HCT116 (cell line): ENCODE data around the gene APC2. TPM values are rescaled to one million over a fixed set of nuclear protein-coding genes. Genes with fewer than 3 reads are reported as not detected.
A peak's percentile ranks its signal among the peaks of the same experiment; 100 is the strongest.

Experiments used
- ATAC-seq: fragments of 200-7000 bp; cut with Tn5 transposase; 2 replicates; pipeline ENCODE4 v1.9.1; 2020; ENCODE audit warnings: mild to moderate bottlenecking, moderate library complexity
- BruUV-seq: library from RNA; stranded (reverse); fragments of 400-500 nt; replicated peaks from 2 replicates; lab custom pipeline; 2021; lab: Mats Ljungman, UMichigan
- CTCF ChIA-PET: fragments of 300-600 bp; sonication (Branson Sonifier 250); formaldehyde crosslinking; loops from one replicate; lab custom pipeline; 2021; ENCODE audit warnings: antibody characterized with exemption; lab: Charles Lee
- POLR2A ChIA-PET: fragments of 300-600, 350-600 bp; sonication (Branson Sonifier 250); formaldehyde crosslinking; loops from one replicate; lab custom pipeline; 2021; ENCODE audit warnings: antibody characterized with exemption; lab: Charles Lee
- RAD21 ChIA-PET, 2 experiments: fragments of 300-600 bp; sonication (Branson Sonifier 250); formaldehyde crosslinking; loops; one replicate each; lab custom pipeline; 2023; ENCODE audit warnings: low total read pairs in 2 of 2; ENCODE audit not compliant: uncharacterized antibody in 2 of 2, unreplicated experiment in 2 of 2, low non-redundant PET in 1 of 2; lab: Charles Lee
- DNase-seq: peaks from one replicate; pipeline ENCODE4 v3.0.0-alpha.2; 2010; ENCODE audit warnings: low read depth, low spot score
- H2AFZ ChIP-seq: fragments of 200-600 bp; shearing (Covaris generic), sonication (generic); 2 replicates; pipeline ENCODE4 v1.6.1; 2017; ENCODE audit warnings: low read depth, mixed run types, mixed read lengths, antibody characterized with exemption, low read length; ENCODE audit not compliant: poor library complexity, severe bottlenecking
- H3K27ac ChIP-seq: 2 replicates; pipeline ENCODE4 v1.5.1; 2012; ENCODE audit warnings: low read depth, low read length
- H3K27me3 ChIP-seq: fragments of 200-600 bp; sonication (generic); 2 replicates; pipeline ENCODE4 v1.6.1; 2016; ENCODE audit warnings: mixed run types, low read length, mixed read lengths; ENCODE audit not compliant: insufficient read depth
- H3K36me3 ChIP-seq, 2 experiments: fragments of 200-500 bp in 1 of 2; fragments of 200-600 bp in 1 of 2; sonication (Bioruptor generic) in 1 of 2; sonication (generic) in 1 of 2; 2 replicates each; pipeline versions ENCODE4 v1.5.1 to v1.6.1; 2014 to 2016; ENCODE audit warnings: low read length in 2 of 2, inconsistent platforms in 1 of 2, mixed read lengths in 1 of 2, mixed run types in 1 of 2; ENCODE audit not compliant: insufficient read depth in 2 of 2, control insufficient read depth in 1 of 2
- H3K4me1 ChIP-seq, 2 experiments: fragments of 200-600 bp in 1 of 2; sonication (generic) in 1 of 2; 2 replicates each; pipeline versions ENCODE4 v1.5.1 to v1.6.1; 2012 to 2017; ENCODE audit warnings: low read length in 2 of 2, inconsistent platforms in 1 of 2, mild to moderate bottlenecking in 1 of 2, mixed read lengths in 1 of 2, mixed run types in 1 of 2, moderate library complexity in 1 of 2; ENCODE audit not compliant: insufficient read depth in 2 of 2, control insufficient read depth in 1 of 2
- H3K4me2 ChIP-seq: fragments of 200-600 bp; sonication (generic); 2 replicates; pipeline ENCODE4 v1.6.1; 2017; ENCODE audit warnings: mixed run types, low read length, mixed read lengths
- H3K4me3 ChIP-seq, 2 experiments: fragments of 200-600 bp in 1 of 2; sonication (generic) in 1 of 2; replicated peaks in 1 of 2; 2 replicates each; pipeline ENCODE4 v1.5.1; 2011 to 2016; ENCODE audit warnings: low read length in 2 of 2, control low read depth in 1 of 2, low read depth in 1 of 2, mild to moderate bottlenecking in 1 of 2, mixed read lengths in 1 of 2, mixed run types in 1 of 2
- H3K79me2 ChIP-seq: fragments of 200-600 bp; sonication (generic); 2 replicates; pipeline ENCODE4 v1.6.1; 2017; ENCODE audit warnings: mild to moderate bottlenecking, mixed run types, low read length, moderate library complexity, mixed read lengths; ENCODE audit not compliant: insufficient read depth
- H3K9ac ChIP-seq: fragments of 200-600 bp; sonication (generic); 2 replicates; pipeline ENCODE4 v1.6.1; 2016; ENCODE audit warnings: low read length, mixed read lengths
- H3K9me2 ChIP-seq: fragments of 200-600 bp; sonication (generic), shearing (Covaris generic); 2 replicates; pipeline ENCODE4 v1.6.1; 2017; ENCODE audit warnings: mixed run types, mild to moderate bottlenecking, moderate library complexity; ENCODE audit not compliant: insufficient read depth
- H3K9me3 ChIP-seq, 2 experiments: fragments of 200-500 bp in 1 of 2; fragments of 200-600 bp in 1 of 2; sonication (Bioruptor generic) in 1 of 2; sonication (generic) in 1 of 2; 2 replicates each; pipeline ENCODE4 v1.6.1; 2014 to 2017; ENCODE audit warnings: low read length in 2 of 2, mixed read lengths in 2 of 2, inconsistent platforms in 1 of 2, low read depth in 1 of 2, mild to moderate bottlenecking in 1 of 2, mixed run types in 1 of 2, moderate library complexity in 1 of 2; ENCODE audit not compliant: control insufficient read depth in 1 of 2, insufficient read depth in 1 of 2
- H4K20me1 ChIP-seq: fragments of 200-600 bp; sonication (generic), shearing (Covaris generic); 2 replicates; pipeline ENCODE4 v1.6.1; 2017; ENCODE audit warnings: mixed run types, mild to moderate bottlenecking, moderate library complexity; ENCODE audit not compliant: insufficient read depth
- CBX3 ChIP-seq: IDR thresholded peaks from 2 replicates; pipeline ENCODE4 v1.6.1; 2012; ENCODE audit warnings: low read depth
- ELF1 ChIP-seq: IDR thresholded peaks from 2 replicates; pipeline ENCODE4 v1.6.1; 2012; ENCODE audit warnings: low read depth, borderline replicate concordance
- EZH2phosphoT487 ChIP-seq: fragments of 200-600 bp; IDR thresholded peaks from 2 replicates; pipeline ENCODE4 v1.6.1; 2018; ENCODE audit warnings: antibody characterized with exemption, borderline replicate concordance
- FOSL1 ChIP-seq: IDR thresholded peaks from 2 replicates; pipeline ENCODE4 v1.6.1; 2012; ENCODE audit warnings: low read depth
- JUND ChIP-seq: IDR thresholded peaks from 2 replicates; pipeline ENCODE4 v1.6.1; 2012
- POLR2A ChIP-seq: IDR thresholded peaks from 2 replicates; pipeline ENCODE4 v1.7.0; 2011; ENCODE audit warnings: borderline replicate concordance; ENCODE audit not compliant: insufficient read depth, insufficient read length; ENCODE audit errors: extremely low read depth
- POLR2AphosphoS5 ChIP-seq: IDR thresholded peaks from 2 replicates; pipeline ENCODE4 v1.6.1; 2011; ENCODE audit warnings: mild to moderate bottlenecking, low read depth, low read length, moderate library complexity
- SIN3A ChIP-seq: IDR thresholded peaks from 2 replicates; pipeline ENCODE4 v1.6.1; 2012; ENCODE audit warnings: low read depth
- SP1 ChIP-seq: IDR thresholded peaks from 2 replicates; pipeline ENCODE4 v1.6.1; 2012; ENCODE audit warnings: low read depth
- SRF ChIP-seq: IDR thresholded peaks from 2 replicates; pipeline ENCODE4 v1.6.1; 2012; ENCODE audit warnings: low read depth
- TCF7L2 ChIP-seq: IDR thresholded peaks from 2 replicates; pipeline ENCODE4 v1.7.0; 2011; ENCODE audit warnings: borderline replicate concordance, inconsistent platforms; ENCODE audit not compliant: insufficient read depth, insufficient read length; ENCODE audit errors: extremely low read depth
- ZFX ChIP-seq: fragments of 450-650 bp; IDR thresholded peaks from 2 replicates; pipeline ENCODE4 v1.6.1; 2017
- intact Hi-C: fragments of 100-400 bp; cut with micrococcal nuclease; formaldehyde crosslinking; loops from 2 replicates; pipeline ENCODE4 v1.10.0; 2022
- total RNA-seq: library from RNA; stranded (reverse); gene quantifications from one replicate; pipeline ENCODE4 v1.2.1, GENCODE V29; 2021; ENCODE audit not compliant: unreplicated experiment
- TF ChIP-seq, protein P1 (sequence below): IDR thresholded peaks from 2 replicates; pipeline ENCODE4 v1.6.1; 2012
- TF ChIP-seq, protein P2 (sequence below), 3 experiments: fragments of 200-600 bp in 1 of 3; sonication (generic) in 1 of 3; IDR thresholded peaks in 2 of 3; conservative IDR thresholded peaks in 1 of 3; 2 replicates each; pipeline ENCODE4 v1.5.1; 2012 to 2017; ENCODE audit warnings: low read depth in 2 of 3, low read length in 2 of 3, antibody characterized with exemption in 1 of 3, borderline replicate concordance in 1 of 3, control low read depth in 1 of 3, mild to moderate bottlenecking in 1 of 3, mixed read lengths in 1 of 3, mixed run types in 1 of 3, moderate library complexity in 1 of 3; ENCODE audit not compliant: insufficient read depth in 1 of 3

The APC2 gene
- total RNA-seq, 1 experiment from 2014 or later = 1.6 TPM

DNA sequence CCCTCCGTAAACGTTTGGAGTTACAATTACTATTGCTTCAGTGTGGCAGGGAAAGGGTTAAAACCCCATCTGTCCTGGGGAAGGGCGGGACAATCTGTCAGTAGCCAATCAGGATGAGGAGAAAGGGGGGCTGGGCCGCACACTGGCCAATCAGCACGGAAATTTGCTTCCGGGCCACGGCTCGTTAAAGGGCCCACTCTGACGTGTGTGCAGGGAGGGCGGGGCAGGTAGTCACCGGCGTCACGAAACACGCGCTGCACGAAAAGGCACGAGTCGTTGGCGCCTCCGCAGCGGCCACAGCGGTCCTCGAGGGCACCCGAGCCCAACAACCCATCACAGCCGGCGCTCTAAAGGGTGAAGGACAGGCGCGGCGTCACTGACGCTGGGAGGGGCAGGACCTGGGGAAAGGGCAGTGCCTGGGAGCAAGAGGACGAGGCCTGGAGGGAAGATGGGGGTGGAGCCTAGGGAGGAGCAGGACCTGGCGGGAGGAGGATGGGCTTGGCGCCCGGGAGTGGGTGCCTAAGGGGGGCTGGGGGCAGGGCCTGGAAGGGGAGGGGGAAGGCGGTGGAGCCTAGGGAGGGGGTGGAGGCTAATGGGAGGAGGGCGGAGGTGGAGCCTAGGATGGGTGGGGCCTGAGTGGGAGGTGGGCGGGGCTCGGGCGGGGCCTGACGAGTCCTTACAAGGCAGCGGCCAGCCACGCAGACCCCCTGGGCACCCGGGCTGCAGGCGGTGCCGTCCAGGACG lies 58.0 kb downstream of the APC2 start (continued):
- TF ChIP-seq, protein P1, sequence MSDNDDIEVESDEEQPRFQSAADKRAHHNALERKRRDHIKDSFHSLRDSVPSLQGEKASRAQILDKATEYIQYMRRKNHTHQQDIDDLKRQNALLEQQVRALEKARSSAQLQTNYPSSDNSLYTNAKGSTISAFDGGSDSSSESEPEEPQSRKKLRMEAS = peak; percentile 98
- TF ChIP-seq EZH2phosphoT487 = no peak
- peak; percentile 74 for TF ChIP-seq TCF7L2

GRCh38 chr19:1508507-1508856 lies 58.6 kb downstream of the APC2 start:
- H3K4me2 ChIP-seq = peak overlapping the region; percentile 92
- H4K20me1 ChIP-seq = no peaks in the 10 kb centered on the region
- H3K27ac ChIP-seq = peak overlapping the region; percentile 96
- BruUV-seq = TSS peak; percentile 78
- peak overlapping the region; percentile 19 to 45; a peak in 3 of 4 replicates for H3K4me3 ChIP-seq
- H2AFZ ChIP-seq = no peak overlapping the region
- no peak for DNase-seq
- H3K27me3 ChIP-seq = no peaks in the 10 kb centered on the region
- TF ChIP-seq POLR2A (no peak), ZFX (no peak), FOSL1 (no peak), CBX3 (no peak), POLR2AphosphoS5 (no peak), SP1 (no peak), ELF1 (no peak), SRF (no peak), JUND (no peak), SIN3A (no peak)
- TF ChIP-seq, protein P2, sequence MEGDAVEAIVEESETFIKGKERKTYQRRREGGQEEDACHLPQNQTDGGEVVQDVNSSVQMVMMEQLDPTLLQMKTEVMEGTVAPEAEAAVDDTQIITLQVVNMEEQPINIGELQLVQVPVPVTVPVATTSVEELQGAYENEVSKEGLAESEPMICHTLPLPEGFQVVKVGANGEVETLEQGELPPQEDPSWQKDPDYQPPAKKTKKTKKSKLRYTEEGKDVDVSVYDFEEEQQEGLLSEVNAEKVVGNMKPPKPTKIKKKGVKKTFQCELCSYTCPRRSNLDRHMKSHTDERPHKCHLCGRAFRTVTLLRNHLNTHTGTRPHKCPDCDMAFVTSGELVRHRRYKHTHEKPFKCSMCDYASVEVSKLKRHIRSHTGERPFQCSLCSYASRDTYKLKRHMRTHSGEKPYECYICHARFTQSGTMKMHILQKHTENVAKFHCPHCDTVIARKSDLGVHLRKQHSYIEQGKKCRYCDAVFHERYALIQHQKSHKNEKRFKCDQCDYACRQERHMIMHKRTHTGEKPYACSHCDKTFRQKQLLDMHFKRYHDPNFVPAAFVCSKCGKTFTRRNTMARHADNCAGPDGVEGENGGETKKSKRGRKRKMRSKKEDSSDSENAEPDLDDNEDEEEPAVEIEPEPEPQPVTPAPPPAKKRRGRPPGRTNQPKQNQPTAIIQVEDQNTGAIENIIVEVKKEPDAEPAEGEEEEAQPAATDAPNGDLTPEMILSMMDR (IDR thresholded peaks at IDR 0.05 in 2 of 3, conservative IDR thresholded peaks at IDR 0.05 in 1 of 3; ENCODE audit: borderline replicate concordance in 1 of 3, insufficient read depth in 1 of 3, low read depth in 2 of 3, low read length in 2 of 3) = no peak
- no peaks in the 10 kb centered on the region for H3K36me3 ChIP-seq
- peak overlapping the region; percentile 26; the same call in 1 of the 2 replicates for H3K9ac ChIP-seq
- H3K9me2 ChIP-seq = no peaks in the 10 kb centered on the region
- peaks cover 27 to 65% of the 10 kb centered on the region in 2 experiments for H3K4me1 ChIP-seq
- no peak for ATAC-seq
- ChIA-PET CTCF (interaction anchor here (1.0 to 1.1 kb wide), 2 partner anchors 15 to 37 kb away, joined by 3 to 4 read pairs; no protein-coding TSS in a partner anchor), RAD21 (no interaction called here), POLR2A (interaction anchor here (1.2 to 1.4 kb wide), 3 partner anchors 18 to 63 kb away, joined by 3 to 6 read pairs (median 6); partner anchors contain the start of gene REEP6)
- H3K79me2 ChIP-seq = peaks cover 10% of the 10 kb centered on the region; the same call in 1 of the 2 replicates
- intact Hi-C loops = no loop called here
- no peaks in the 10 kb centered on the region for H3K9me3 ChIP-seq
